GM19372 (cell line): Measurements from ENCODE around the gene ZDHHC11.
"Not testable (repeated sequence)": the region's sequence is repeated elsewhere in the genome, so short reads cannot be mapped to it uniquely, and the experiment has no call there.

Experiments
- ATAC-seq: cut with Tn5 transposase; IDR thresholded peaks from one replicate; pipeline ENCODE4 v1.9.1; 2021; ENCODE audit warnings: mild to moderate bottlenecking, low read depth, moderate library complexity; ENCODE audit not compliant: unreplicated experiment

The ZDHHC11 gene

GRCh38 chr5:860506-861150 is 9.8 kb upstream of the ZDHHC11 start:
- ATAC-seq = no peak

GRCh38 chr5:859798-860296 is 9.1 kb upstream of the ZDHHC11 start:
- no peak for ATAC-seq

GRCh38 chr5:859391-859790 is 8.6 kb upstream of the ZDHHC11 start:
- no peak for ATAC-seq

- ATAC-seq = no peak
These were observed 7.9 kb upstream of the ZDHHC11 start for GRCh38 chr5:858726-859125.

- no peak for ATAC-seq
These were observed 6.0 kb upstream of the ZDHHC11 start for GRCh38 chr5:856531-857425.

- ATAC-seq = no peak
These were observed 5.2 kb upstream of the ZDHHC11 start for GRCh38 chr5:855771-856530.

- ATAC-seq = no peak
These were observed 4.4 kb upstream of the ZDHHC11 start for GRCh38 chr5:854966-855743.

GRCh38 chr5:854217-854616 is 3.4 kb upstream of the ZDHHC11 start:
- no peak for ATAC-seq

GRCh38 chr5:853416-854090 is 2.8 kb upstream of the ZDHHC11 start:
- ATAC-seq = not testable (repeated sequence)

GRCh38 chr5:852431-853401 is 1.9 kb upstream of the ZDHHC11 start:
- ATAC-seq = no peak

GRCh38 chr5:852018-852417 is 1.2 kb upstream of the ZDHHC11 start:
- ATAC-seq = no peak

- ATAC-seq = no peak
These were observed 767 bp upstream of the ZDHHC11 start for GRCh38 chr5:851553-851952.

- ATAC-seq = no peak
These were observed 290 bp upstream of the ZDHHC11 start for GRCh38 chr5:851076-851475.

- ATAC-seq = no peak
These were observed 1.0 kb downstream of the ZDHHC11 start for GRCh38 chr5:849651-850301.

GRCh38 chr5:848671-849111 is 2.1 kb downstream of the ZDHHC11 start:
- no peak for ATAC-seq

GRCh38 chr5:847736-848135 is 3.0 kb downstream of the ZDHHC11 start:
- not testable (repeated sequence) for ATAC-seq

GRCh38 chr5:847212-847611 is 3.6 kb downstream of the ZDHHC11 start:
- ATAC-seq = not testable (repeated sequence)

- ATAC-seq = not testable (repeated sequence)
These were observed 4.1 kb downstream of the ZDHHC11 start for GRCh38 chr5:846602-847091.
